GM20431 (cell line): Measurements from ENCODE around the gene KASH5.

ENCODE experiments used
- in situ Hi-C: fragments of 300-500 bp; cut with MseI, MboI; formaldehyde crosslinking; loops from one replicate; pipeline ENCODE4 v1.15.0; 2020; ENCODE audit warnings: low sequenced_read_pairs; ENCODE audit not compliant: unreplicated experiment

KASH5 gene

GRCh38 chr19:49387936-49388372 lies at the start of gene KASH5:
Gene KASH5, plus strand, starts transcription at chr19:49388249. Its CDS starts 2,635 bp downstream, at chr19:49390884.
- in situ Hi-C loops: no loop called here

- in situ Hi-C loops: no loop called here
Observed at GRCh38 chr19:49338691-49339300, 49.3 kb upstream of the KASH5 start.

- in situ Hi-C loops: no loop called here
Observed at GRCh38 chr19:49339301-49340068, 48.6 kb upstream of the KASH5 start.

- in situ Hi-C loops: no loop called here
Observed at GRCh38 chr19:49340069-49340864, 47.8 kb upstream of the KASH5 start.

- in situ Hi-C loops: no loop called here
Observed at GRCh38 chr19:49340865-49341718, 47.0 kb upstream of the KASH5 start.

- in situ Hi-C loops: no loop called here
Observed at GRCh38 chr19:49342291-49342721, 45.7 kb upstream of the KASH5 start.

- in situ Hi-C loops: no loop called here
Observed at GRCh38 chr19:49343123-49343522, 44.9 kb upstream of the KASH5 start.

- in situ Hi-C loops: no loop called here
Observed at GRCh38 chr19:49344505-49345423, 43.3 kb upstream of the KASH5 start.

- in situ Hi-C loops: no loop called here
Observed at GRCh38 chr19:49347191-49347590, 40.9 kb upstream of the KASH5 start.

- in situ Hi-C loops: no loop called here
Observed at GRCh38 chr19:49347835-49348234, 40.2 kb upstream of the KASH5 start.

GRCh38 chr19:49348305-49349189 lies 39.5 kb upstream of the KASH5 start:
- in situ Hi-C loops: no loop called here

- in situ Hi-C loops: no loop called here
Observed at GRCh38 chr19:49349567-49349966, 38.5 kb upstream of the KASH5 start.

GRCh38 chr19:49355909-49356353 lies 32.1 kb upstream of the KASH5 start:
- in situ Hi-C loops: no loop called here

GRCh38 chr19:49356382-49356781 lies 31.7 kb upstream of the KASH5 start:
- in situ Hi-C loops: no loop called here

GRCh38 chr19:49357186-49357585 lies 30.9 kb upstream of the KASH5 start:
- in situ Hi-C loops: no loop called here

- in situ Hi-C loops: no loop called here
Observed at GRCh38 chr19:49359851-49360820, 27.9 kb upstream of the KASH5 start.
